Sigmoid colon (tissue), 7 donors: Measurements from ENCODE around the gene MYO6. TPM values are rescaled to one million over a fixed set of nuclear protein-coding genes. Genes with fewer than 3 reads are reported as not detected.

Experiments used
- DNase-seq: peaks from one replicate; pipeline ENCODE4 v3.0.0-alpha.2; 2019
- H3K27ac ChIP-seq, 4 donors: fragments of 200-600 bp; sonication (generic); one replicate each; pipeline ENCODE4 v1.5.1; 2016 to 2019; ENCODE audit warnings: mild to moderate bottlenecking in 1 of 4
- H3K27me3 ChIP-seq, 3 donors: fragments of 200-600 bp; sonication (generic); one replicate each; pipeline ENCODE4 v1.5.1; 2019; ENCODE audit warnings: mild to moderate bottlenecking in 1 of 3
- H3K36me3 ChIP-seq, 4 donors: fragments of 200-600 bp; sonication (generic); one replicate each; pipeline ENCODE4 v1.5.1; 2016 to 2019
- H3K4me1 ChIP-seq, 4 donors: fragments of 200-600 bp; sonication (generic); one replicate each; pipeline ENCODE4 v1.5.1; 2017 to 2019
- H3K4me3 ChIP-seq, 4 donors: fragments of 200-600 bp; sonication (generic); one replicate each; pipeline ENCODE4 v1.5.1; 2017 to 2019; ENCODE audit warnings: mild to moderate bottlenecking in 2 of 4, moderate library complexity in 1 of 4
- H3K9me3 ChIP-seq, 4 donors: fragments of 200-600 bp in 3 of 4; sonication (generic) in 3 of 4; one replicate each; pipeline versions ENCODE4 v1.5.1 to v1.6.1; 2013 to 2019
- EP300 ChIP-seq, 4 donors: sonication (generic); formaldehyde crosslinking; IDR thresholded peaks; one replicate each; pipeline ENCODE4 v1.6.1; 2017; ENCODE audit warnings: antibody characterized with exemption in 4 of 4
- POLR2A ChIP-seq, 2 donors: fragments of 450-650 bp; IDR thresholded peaks; one replicate each; pipeline ENCODE4 v1.6.1; 2016; ENCODE audit warnings: antibody characterized with exemption in 2 of 2, mild to moderate bottlenecking in 2 of 2, moderate library complexity in 2 of 2
- POLR2AphosphoS5 ChIP-seq, 4 donors: sonication (generic); formaldehyde crosslinking; IDR thresholded peaks; one replicate each; pipeline ENCODE4 v1.6.1; 2017; ENCODE audit warnings: antibody characterized with exemption in 4 of 4
- WGBS, 2 donors: extraction: QIAGEN DNeasy Blood & Tissue Kit; methylation state at CpG; one replicate each; pipeline ENCODE4 v1.1.7; 2013; 5-methylcytosine and 5-hydroxymethylcytosine counted together
- intact Hi-C: fragments of 100-400 bp; cut with DNase I; formaldehyde crosslinking; loops from one replicate; pipeline ENCODE4 v1.15.1; 2023
- polyA plus RNA-seq, 3 donors: library from polyadenylated mRNA; stranded (reverse); fragments of 200-250 nt; gene quantifications; one replicate each; pipeline ENCODE4 v1.2.3, GENCODE V29; 2013
- total RNA-seq, 4 donors: library from RNA; depleted of rRNA; stranded (reverse); fragments of >200 nt; gene quantifications; one replicate each; pipeline ENCODE4 v1.1.0, GENCODE V29; 2016
- TF ChIP-seq, protein P1 (sequence below), 4 experiments: fragments of 450-650 bp in 3 of 4; fragments of 200-600 bp in 1 of 4; IDR thresholded peaks; one replicate each; pipeline ENCODE4 v1.5.1; 2016 to 2019; ENCODE audit warnings: antibody characterized with exemption in 4 of 4, mild to moderate bottlenecking in 3 of 4, moderate library complexity in 2 of 4
- donor health status: healthy with polysubstance abuse.
- donor health status: Bipolar disorder and iron deficiency.
- donor health status: healthy.

The MYO6 gene
- total and polyA plus RNA-seq, 7 donors = 11.8 to 59.6 (median 14.9) TPM

GRCh38 chr6:75752365-75752764 lies 3.3 kb downstream of the MYO6 start:
- TF ChIP-seq EP300 (IDR thresholded peaks at IDR 0.05) (no peak), POLR2AphosphoS5 (IDR thresholded peaks at IDR 0.05) (no peak), POLR2A (IDR thresholded peaks at IDR 0.05) (no peak)
- TF ChIP-seq, protein P1, sequence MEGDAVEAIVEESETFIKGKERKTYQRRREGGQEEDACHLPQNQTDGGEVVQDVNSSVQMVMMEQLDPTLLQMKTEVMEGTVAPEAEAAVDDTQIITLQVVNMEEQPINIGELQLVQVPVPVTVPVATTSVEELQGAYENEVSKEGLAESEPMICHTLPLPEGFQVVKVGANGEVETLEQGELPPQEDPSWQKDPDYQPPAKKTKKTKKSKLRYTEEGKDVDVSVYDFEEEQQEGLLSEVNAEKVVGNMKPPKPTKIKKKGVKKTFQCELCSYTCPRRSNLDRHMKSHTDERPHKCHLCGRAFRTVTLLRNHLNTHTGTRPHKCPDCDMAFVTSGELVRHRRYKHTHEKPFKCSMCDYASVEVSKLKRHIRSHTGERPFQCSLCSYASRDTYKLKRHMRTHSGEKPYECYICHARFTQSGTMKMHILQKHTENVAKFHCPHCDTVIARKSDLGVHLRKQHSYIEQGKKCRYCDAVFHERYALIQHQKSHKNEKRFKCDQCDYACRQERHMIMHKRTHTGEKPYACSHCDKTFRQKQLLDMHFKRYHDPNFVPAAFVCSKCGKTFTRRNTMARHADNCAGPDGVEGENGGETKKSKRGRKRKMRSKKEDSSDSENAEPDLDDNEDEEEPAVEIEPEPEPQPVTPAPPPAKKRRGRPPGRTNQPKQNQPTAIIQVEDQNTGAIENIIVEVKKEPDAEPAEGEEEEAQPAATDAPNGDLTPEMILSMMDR (IDR thresholded peaks at IDR 0.05) = no peak
- no peak for DNase-seq
- Histone ChIP-seq H3K27ac (no peak overlapping the region), H3K36me3 (no peaks in the 10 kb centered on the region), H3K9me3 (no peaks in the 10 kb centered on the region), H3K4me3 (no peak overlapping the region), H3K4me1 (peaks cover 0 to 34% (median 14%) of the 10 kb centered on the region in 4 donors), H3K27me3 (no peaks in the 10 kb centered on the region)
- 34 to 70% methylated on average over 3 of the region's 3 CpGs for WGBS, 2 donors
- intact Hi-C loops = no loop called here

- TF ChIP-seq POLR2A (IDR thresholded peaks at IDR 0.05) = no peak
- TF ChIP-seq, protein P1 (IDR thresholded peaks at IDR 0.05) = no peak
- no peak for TF ChIP-seq EP300 (IDR thresholded peaks at IDR 0.05)
- no peak for TF ChIP-seq POLR2AphosphoS5 (IDR thresholded peaks at IDR 0.05)
- Histone ChIP-seq H3K27ac (no peak overlapping the region), H3K27me3 (no peaks in the 10 kb centered on the region), H3K9me3 (no peaks in the 10 kb centered on the region), H3K4me3 (no peak overlapping the region), H3K36me3 (no peaks in the 10 kb centered on the region), H3K4me1 (peaks cover 0 to 20% (median 8%) of the 10 kb centered on the region in 4 donors)
- WGBS, 2 donors = 91% methylated on average over 5 of the region's 5 CpGs
- no peak for DNase-seq
- intact Hi-C loops = no loop called here
Observed at GRCh38 chr6:75755704-75756103, 6.7 kb downstream of the MYO6 start.

DNA sequence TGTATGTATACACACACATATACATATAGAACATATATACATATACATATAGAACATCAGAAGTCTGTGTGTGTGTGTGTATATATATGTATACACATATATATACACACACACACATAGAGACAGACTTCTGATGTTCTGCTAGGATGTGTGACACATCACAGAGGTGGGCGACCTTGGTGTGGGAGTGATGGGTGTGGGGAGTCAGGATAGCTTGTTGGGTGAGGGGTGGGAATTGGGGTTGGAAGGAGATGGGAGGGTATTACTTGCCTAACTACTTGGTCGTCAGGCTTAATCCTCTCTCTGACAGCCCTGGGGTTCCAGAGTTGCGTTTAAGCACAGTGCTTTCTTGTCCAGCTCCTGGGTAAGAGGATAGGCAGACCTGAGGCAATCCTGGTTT lies 8.3 kb downstream of the MYO6 start:
- DNase-seq = no peak
- peaks cover 0 to 5% (median 2%) of the 10 kb centered on the region in 4 donors for H3K4me1 ChIP-seq
- WGBS, 2 donors = 91 to 94% methylated on average over 3 of the region's 3 CpGs
- H3K9me3 ChIP-seq = no peaks in the 10 kb centered on the region
- TF ChIP-seq, protein P1 (IDR thresholded peaks at IDR 0.05) = no peak
- no peak for TF ChIP-seq EP300 (IDR thresholded peaks at IDR 0.05)
- no peak for TF ChIP-seq POLR2A (IDR thresholded peaks at IDR 0.05)
- no peak for TF ChIP-seq POLR2AphosphoS5 (IDR thresholded peaks at IDR 0.05)
- intact Hi-C loops = no loop called here
- H3K4me3 ChIP-seq = no peak overlapping the region
- H3K36me3 ChIP-seq = no peaks in the 10 kb centered on the region
- no peaks in the 10 kb centered on the region for H3K27me3 ChIP-seq
- no peak overlapping the region for H3K27ac ChIP-seq

DNA sequence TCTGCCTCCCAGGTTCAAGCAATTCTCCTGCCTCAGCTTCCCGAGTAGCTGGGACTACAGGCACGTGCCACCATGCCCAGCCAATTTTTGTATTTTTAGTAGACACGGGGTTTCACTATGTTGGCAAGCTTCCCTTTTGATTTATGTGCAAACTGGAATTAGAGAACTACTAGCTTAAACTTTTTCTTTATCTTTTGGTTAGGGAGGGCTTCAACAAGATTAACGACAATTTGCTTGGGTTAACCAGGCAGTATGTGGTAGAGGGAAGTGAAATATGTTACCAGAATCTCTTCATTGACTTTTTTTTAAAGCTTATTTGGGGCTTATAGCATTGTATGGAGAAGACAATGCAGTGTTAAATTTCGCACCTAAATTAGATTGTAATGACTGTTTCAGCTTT lies 9.0 kb downstream of the MYO6 start:
- Histone ChIP-seq H3K27me3 (no peaks in the 10 kb centered on the region), H3K36me3 (no peaks in the 10 kb centered on the region), H3K9me3 (no peaks in the 10 kb centered on the region), H3K4me1 (peaks cover 0 to 5% (median 2%) of the 10 kb centered on the region in 4 donors), H3K27ac (no peak overlapping the region), H3K4me3 (no peak overlapping the region)
- WGBS, 2 donors = 53 to 88% methylated on average over 5 of the region's 5 CpGs
- intact Hi-C loops = no loop called here
- TF ChIP-seq EP300 (IDR thresholded peaks at IDR 0.05) (no peak), POLR2AphosphoS5 (IDR thresholded peaks at IDR 0.05) (no peak)
- TF ChIP-seq, protein P1 (IDR thresholded peaks at IDR 0.05) = no peak
- DNase-seq = no peak

- WGBS, 2 donors = 63 to 88% methylated on average over 5 of the region's 5 CpGs
- H3K4me1 ChIP-seq = peaks cover 0 to 5% (median 2%) of the 10 kb centered on the region in 4 donors
- no peak overlapping the region for H3K27ac ChIP-seq
- H3K9me3 ChIP-seq = no peaks in the 10 kb centered on the region
- H3K4me3 ChIP-seq = no peak overlapping the region
- no peak for DNase-seq
- intact Hi-C loops = no loop called here
- H3K36me3 ChIP-seq = no peaks in the 10 kb centered on the region
- H3K27me3 ChIP-seq = no peaks in the 10 kb centered on the region
- TF ChIP-seq POLR2AphosphoS5 (IDR thresholded peaks at IDR 0.05) (no peak), POLR2A (IDR thresholded peaks at IDR 0.05) (no peak), EP300 (IDR thresholded peaks at IDR 0.05) (no peak)
- TF ChIP-seq, protein P1 (IDR thresholded peaks at IDR 0.05) = no peak
Observed at GRCh38 chr6:75759207-75759606, 10.2 kb downstream of the MYO6 start.
